K562 (cell line): ENCODE results near the gene NDUFAB1. TPM values are rescaled to one million over a fixed set of nuclear protein-coding genes. Genes with fewer than 3 reads are reported as not detected.

ENCODE experiments used
- ATAC-seq: fragments of 200-7000 bp; cut with Tn5 transposase; 3 replicates; pipeline ENCODE4 v1.9.1; 2020; ENCODE audit warnings: moderate library complexity
- BruUV-seq: library from RNA; stranded (reverse); fragments of 400-500 nt; replicated peaks from 2 replicates; lab custom pipeline; 2021; lab: Mats Ljungman, UMichigan
- CTCF ChIA-PET: fragments of 300-600 bp; formaldehyde crosslinking; extraction: SDS; loops from one replicate; lab custom pipeline; 2021; ENCODE audit warnings: low intra/inter-chr PET ratio; lab: Yijun Ruan, JAX
- POLR2A ChIA-PET: fragments of 300-600, 350-650 bp; sonication (Branson Sonifier 250); formaldehyde crosslinking; extraction: SDS; loops from one replicate; lab custom pipeline; 2021; ENCODE audit warnings: antibody characterized with exemption, inconsistent platforms; lab: Yijun Ruan, JAX
- DNase-seq, 4 experiments: peaks; one replicate each; pipeline versions ENCODE4 v3.0.0 to v3.0.0-alpha.2; 2011 to 2018; ENCODE audit warnings: low spot score in 3 of 4, mixed read lengths in 3 of 4; ENCODE audit errors: extremely low read depth in 1 of 4
- FAIRE-seq: peaks from 2 replicates; lab custom pipeline; 2011; peaks lifted over from hg19 to GRCh38; lab: Jason Lieb, UNC
- H2AFZ ChIP-seq: 2 replicates; pipeline ENCODE4 v1.6.0; 2011; ENCODE audit warnings: low read depth, low read length, control low read depth, inconsistent platforms
- H3K27ac ChIP-seq: fragments of 200-600 bp; 3 replicates; pipeline ENCODE4 v1.8.0; 2011; ENCODE audit warnings: low read depth, mild to moderate bottlenecking, control low read depth, inconsistent platforms, low read length, moderate library complexity, mixed read lengths; ENCODE audit errors: extremely low read depth
- H3K27me3 ChIP-seq, 2 experiments: fragments of 300-600 bp in 1 of 2; 2 replicates in 1 of 2; 3 replicates in 1 of 2; pipeline versions ENCODE4 v1.6.0 to v1.8.0; 2011; ENCODE audit warnings: inconsistent platforms in 2 of 2, low read length in 2 of 2, mild to moderate bottlenecking in 1 of 2, mixed read lengths in 1 of 2, moderate library complexity in 1 of 2; ENCODE audit not compliant: control insufficient read depth in 2 of 2, insufficient read depth in 2 of 2
- H3K36me3 ChIP-seq: fragments of 300-600 bp; 3 replicates; pipeline ENCODE4 v1.8.0; 2011; ENCODE audit warnings: mild to moderate bottlenecking, low read length, inconsistent platforms; ENCODE audit not compliant: control insufficient read depth, insufficient read depth
- H3K4me1 ChIP-seq, 2 experiments: fragments of 200-600 bp in 1 of 2; replicated peaks in 1 of 2; 2 replicates in 1 of 2; 3 replicates in 1 of 2; pipeline versions ENCODE4 v1.5.1 to v1.8.0; 2011; ENCODE audit warnings: inconsistent platforms in 2 of 2, low read length in 2 of 2, mild to moderate bottlenecking in 1 of 2, mixed read lengths in 1 of 2, moderate library complexity in 1 of 2; ENCODE audit not compliant: control insufficient read depth in 2 of 2, insufficient read depth in 2 of 2
- H3K4me2 ChIP-seq: 2 replicates; pipeline ENCODE4 v1.6.1; 2011; ENCODE audit warnings: low read length, control low read depth, inconsistent platforms, mixed read lengths; ENCODE audit not compliant: insufficient read depth
- H3K4me3 ChIP-seq: fragments of 200-600 bp; sonication (generic), shearing (Covaris generic); 2 replicates; pipeline ENCODE4 v1.5.1; 2016; ENCODE audit warnings: control low read depth, inconsistent platforms
- H3K79me2 ChIP-seq: fragments of 200-600 bp; 3 replicates; pipeline ENCODE4 v1.8.0; 2011; ENCODE audit warnings: low read length, inconsistent platforms; ENCODE audit not compliant: control insufficient read depth, insufficient read depth
- H3K9ac ChIP-seq, 2 experiments: 2 replicates each; pipeline versions ENCODE4 v1.6.0 to v1.6.1; 2011; ENCODE audit warnings: low read depth in 2 of 2, low read length in 2 of 2, control low read depth in 1 of 2, inconsistent platforms in 1 of 2, mild to moderate bottlenecking in 1 of 2, mixed read lengths in 1 of 2; ENCODE audit not compliant: insufficient read depth in 1 of 2
- H3K9me1 ChIP-seq: one replicate; pipeline ENCODE4 v1.6.0; 2011; ENCODE audit warnings: inconsistent platforms, mild to moderate bottlenecking, low read length, moderate library complexity; ENCODE audit not compliant: control insufficient read depth, insufficient read depth
- H3K9me3 ChIP-seq: replicated peaks from 2 replicates; pipeline ENCODE4 v1.5.1; 2011; ENCODE audit warnings: low read depth, low read length, inconsistent platforms; ENCODE audit not compliant: control insufficient read depth, insufficient read depth
- H4K20me1 ChIP-seq: replicated peaks from 2 replicates; pipeline ENCODE4 v1.6.1; 2011; ENCODE audit warnings: low read length, inconsistent platforms, mixed read lengths; ENCODE audit not compliant: control insufficient read depth, insufficient read depth
- EZH2 ChIP-seq: IDR thresholded peaks from 2 replicates; pipeline ENCODE4 v1.6.1; 2012; ENCODE audit warnings: low read depth, mild to moderate bottlenecking, inconsistent platforms, low read length, borderline replicate concordance
- HDAC1 ChIP-seq, 2 experiments: fragments of 450-650 bp; IDR thresholded peaks; 2 replicates each; pipeline ENCODE4 v1.6.1; 2016 to 2017; ENCODE audit warnings: inconsistent platforms in 1 of 2, mild to moderate bottlenecking in 1 of 2, moderate library complexity in 1 of 2
- HMGXB4 ChIP-seq: sonication (generic); formaldehyde crosslinking; IDR thresholded peaks from 2 replicates; pipeline ENCODE4 v1.8.1; 2023; ENCODE audit warnings: mild to moderate bottlenecking, missing genetic modification reagents
- MTA2 ChIP-seq: fragments of 450-650 bp; IDR thresholded peaks from 2 replicates; pipeline ENCODE4 v1.6.1; 2016; ENCODE audit warnings: low read depth
- RFX5 ChIP-seq: IDR thresholded peaks from 2 replicates; pipeline ENCODE4 v1.6.1; 2011; ENCODE audit warnings: low read depth, mild to moderate bottlenecking, improper control_type of control experiment, low read length
- SMAD1 ChIP-seq: fragments of 150-350 bp; IDR thresholded peaks from 2 replicates; pipeline ENCODE4 v1.6.1; 2014; ENCODE audit warnings: low read length, low read depth; ENCODE audit not compliant: partially characterized antibody
- TBL1XR1 ChIP-seq, 2 experiments: IDR thresholded peaks; 2 replicates each; pipeline ENCODE4 v1.6.1; 2012; ENCODE audit warnings: improper control_type of control experiment in 2 of 2, low read length in 2 of 2, mild to moderate bottlenecking in 1 of 2
- TSHZ1 ChIP-seq: fragments of 250-450 bp; sonication (Bioruptor Pico); IDR thresholded peaks from 2 replicates; pipeline ENCODE4 v1.4.0; 2020; ENCODE audit warnings: mild to moderate bottlenecking, moderate library complexity
- ZBTB2 ChIP-seq: fragments of 450-650 bp; IDR thresholded peaks from 2 replicates; pipeline ENCODE4 v1.6.1; 2016; ENCODE audit warnings: antibody characterized with exemption
- ZBTB5 ChIP-seq: fragments of 450-650 bp; IDR thresholded peaks from 2 replicates; pipeline ENCODE4 v1.6.1; 2017; ENCODE audit warnings: antibody characterized with exemption
- ZBTB9 ChIP-seq: fragments of 450-650 bp; formaldehyde crosslinking; IDR thresholded peaks from 2 replicates; pipeline ENCODE4 v1.4.0; 2020; ENCODE audit warnings: mild to moderate bottlenecking, moderate library complexity
- ZNF282 ChIP-seq: sonication (generic); formaldehyde crosslinking; IDR thresholded peaks from 2 replicates; pipeline ENCODE4 v1.8.1; 2023; ENCODE audit warnings: missing genetic modification reagents
- ZNF561 ChIP-seq: fragments of 450-650 bp; formaldehyde crosslinking; conservative IDR thresholded peaks from 2 replicates; pipeline ENCODE4 v1.4.0; 2020; ENCODE audit warnings: mild to moderate bottlenecking, moderate library complexity
- ZNF717 ChIP-seq: fragments of 250-450 bp; sonication (Bioruptor Pico); IDR thresholded peaks from 2 replicates; pipeline ENCODE4 v1.5.0; 2021
- in situ Hi-C: fragments of 300-500 bp; cut with MboI; formaldehyde crosslinking; loops from 4 replicates; pipeline ENCODE4 v1.15.0; 2018; ENCODE audit warnings: inconsistent platforms, mixed read lengths
- intact Hi-C: fragments of 100-400 bp; cut with micrococcal nuclease; formaldehyde crosslinking; loops from 2 replicates; pipeline ENCODE4 v1.14.2; 2022
- polyA plus RNA-seq, 8 experiments: library from polyadenylated mRNA; depleted of rRNA in 4 of 8; stranded (reverse) in 5 of 8; unstranded in 3 of 8; fragments of >200 nt; fragmentation: Nextera tagmentation in 2 of 8; fragmentation: Illumina TruSeq in 1 of 8; extraction: Ambion mirVana in 2 of 8; extraction: Trizol in 1 of 8; gene quantifications; 2 replicates each; pipeline versions ENCODE4 v1.2.1 to v1.2.3, GENCODE V29; 2011 to 2014; ENCODE audit warnings: inconsistent platforms in 1 of 8, missing spikeins in 1 of 8
- total RNA-seq, 7 experiments: library from RNA; depleted of rRNA in 6 of 7; stranded (reverse); fragments of >200 nt in 6 of 7; fragmentation: Illumina TruSeq in 2 of 7; extraction: Trizol in 2 of 7; gene quantifications; 2 replicates each; pipeline versions ENCODE4 v1.2.1 to v1.2.3, GENCODE V29; 2011 to 2021; ENCODE audit warnings: low replicate concordance in 1 of 7

Gene NDUFAB1
- total and polyA plus RNA-seq, 9 of the 15 experiments (the other 6 are each of a cell fraction or from before 2014, with no cell fraction given) = 123 to 481 (median 238) TPM

GRCh38 chr16:23581764-23582163 lies 14.4 kb downstream of the NDUFAB1 start:
- H4K20me1 ChIP-seq = no peaks in the 10 kb centered on the region; the same call in none of the 2 replicates
- BruUV-seq = no TSS peak
- FAIRE-seq (no peak), DNase-seq (no peak), ATAC-seq (no peak)
- H3K4me1 ChIP-seq = no peaks in the 10 kb centered on the region; a peak in 1 of 5 replicates
- POLR2A ChIA-PET = interaction anchor here (0.6 kb wide), 1 partner anchor 115 kb away, joined by 3 read pairs; no protein-coding TSS in a partner anchor
- peaks cover 69% of the 10 kb centered on the region for H3K36me3 ChIP-seq
- no peak overlapping the region for H2AFZ ChIP-seq
- no peaks in the 10 kb centered on the region for H3K79me2 ChIP-seq
- H3K9ac ChIP-seq = no peak overlapping the region
- H3K4me3 ChIP-seq = no peak overlapping the region
- in situ Hi-C loops = no loop called here
- H3K27ac ChIP-seq = no peak overlapping the region
- intact Hi-C loops = no loop called here
- CTCF ChIA-PET = no interaction called here
- no peaks in the 10 kb centered on the region for H3K9me3 ChIP-seq
- H3K27me3 ChIP-seq = no peaks in the 10 kb centered on the region
- H3K4me2 ChIP-seq = no peak overlapping the region
- H3K9me1 ChIP-seq = no peaks in the 10 kb centered on the region
- TF ChIP-seq TBL1XR1 (IDR thresholded peaks at IDR 0.05; ENCODE audit: low read length in 2 of 2) (no peak), ZBTB5 (no peak), ZNF717 (CRISPR knock-in tag) (no peak), ZNF561 (CRISPR knock-in tag) (no peak), ZNF282 (CRISPR knock-in tag) (no peak), RFX5 (no peak), MTA2 (no peak), ZBTB9 (CRISPR knock-in tag) (no peak), SMAD1 (no peak), EZH2 (no peak), ZBTB2 (no peak), TSHZ1 (CRISPR knock-in tag) (no peak), HDAC1 (IDR thresholded peaks at IDR 0.05) (no peak), HMGXB4 (CRISPR knock-in tag) (no peak)
